IPS-15b (cell line): Measurements from ENCODE around the gene RHOXF1.
"Not testable (repeated sequence)": the region's sequence is repeated elsewhere in the genome, so short reads cannot be mapped to it uniquely, and the experiment has no call there.

Source experiments
- H3K27me3 ChIP-seq: one replicate; pipeline ENCODE4 v1.6.1; 2013; ENCODE audit warnings: low read length; ENCODE audit not compliant: control insufficient read depth, insufficient read depth
- H3K36me3 ChIP-seq: one replicate; pipeline ENCODE4 v1.6.1; 2013; ENCODE audit warnings: low read length; ENCODE audit not compliant: control insufficient read depth, insufficient read depth
- H3K4me1 ChIP-seq: one replicate; pipeline ENCODE4 v1.6.1; 2013; ENCODE audit warnings: mild to moderate bottlenecking, low read length; ENCODE audit not compliant: control insufficient read depth, insufficient read depth
- H3K4me3 ChIP-seq: one replicate; pipeline ENCODE4 v1.5.1; 2013; ENCODE audit warnings: low read depth, low read length
- H3K9ac ChIP-seq: one replicate; pipeline ENCODE4 v1.6.1; 2013; ENCODE audit warnings: low read depth, mild to moderate bottlenecking, low read length
- H3K9me3 ChIP-seq: one replicate; pipeline ENCODE4 v1.6.1; 2013; ENCODE audit warnings: mild to moderate bottlenecking, low read length; ENCODE audit not compliant: control insufficient read depth, insufficient read depth

RHOXF1 gene

GRCh38 chrX:120136128-120136527 is 20.4 kb upstream of the RHOXF1 start:
- no peaks in the 10 kb centered on the region for H3K9me3 ChIP-seq
- H3K9ac ChIP-seq: no peak overlapping the region
- peaks cover 10% of the 10 kb centered on the region for H3K4me1 ChIP-seq
- no peak overlapping the region for H3K4me3 ChIP-seq
- H3K36me3 ChIP-seq: no peaks in the 10 kb centered on the region
- no peaks in the 10 kb centered on the region for H3K27me3 ChIP-seq

GRCh38 chrX:120128306-120128846 is 12.7 kb upstream of the RHOXF1 start:
- not testable (repeated sequence) for H3K9ac ChIP-seq, H3K36me3 ChIP-seq, H3K9me3 ChIP-seq, H3K4me1 ChIP-seq, H3K27me3 ChIP-seq, H3K4me3 ChIP-seq

GRCh38 chrX:120125444-120125843 is 9.7 kb upstream of the RHOXF1 start:
- H3K9ac ChIP-seq: no peak overlapping the region
- no peaks in the 10 kb centered on the region for H3K27me3 ChIP-seq
- no peaks in the 10 kb centered on the region for H3K36me3 ChIP-seq
- H3K4me1 ChIP-seq: peaks cover 3% of the 10 kb centered on the region
- H3K4me3 ChIP-seq: no peak overlapping the region
- no peaks in the 10 kb centered on the region for H3K9me3 ChIP-seq

- Histone ChIP-seq H3K36me3 (no peaks in the 10 kb centered on the region), H3K27me3 (no peaks in the 10 kb centered on the region), H3K4me3 (no peak overlapping the region), H3K4me1 (no peaks in the 10 kb centered on the region), H3K9me3 (no peaks in the 10 kb centered on the region), H3K9ac (no peak overlapping the region)
These were observed 4.5 kb upstream of the RHOXF1 start for GRCh38 chrX:120120223-120120622.

- peaks cover 2% of the 10 kb centered on the region for H3K9me3 ChIP-seq
These were observed 4.1 kb downstream of the RHOXF1 start for GRCh38 chrX:120111611-120112010.

GRCh38 chrX:120109378-120109777 is 6.3 kb downstream of the RHOXF1 start:
- H3K9ac ChIP-seq: no peak overlapping the region
- no peaks in the 10 kb centered on the region for H3K27me3 ChIP-seq
- no peaks in the 10 kb centered on the region for H3K9me3 ChIP-seq
- no peak overlapping the region for H3K4me3 ChIP-seq
- H3K36me3 ChIP-seq: no peaks in the 10 kb centered on the region
- no peaks in the 10 kb centered on the region for H3K4me1 ChIP-seq

More at GRCh38 chrX:120111611-120112010, 4.1 kb downstream of the RHOXF1 start:
- Histone ChIP-seq H3K27me3 (no peaks in the 10 kb centered on the region), H3K9ac (no peak overlapping the region), H3K36me3 (no peaks in the 10 kb centered on the region), H3K4me3 (no peak overlapping the region), H3K4me1 (no peaks in the 10 kb centered on the region)

GRCh38 chrX:120104707-120105106 is 11.0 kb downstream of the RHOXF1 start:
- not testable (repeated sequence) for H3K4me3 ChIP-seq, H3K9me3 ChIP-seq, H3K27me3 ChIP-seq, H3K36me3 ChIP-seq, H3K9ac ChIP-seq, H3K4me1 ChIP-seq

GRCh38 chrX:120101057-120101456 is 14.7 kb downstream of the RHOXF1 start:
- not testable (repeated sequence) for H3K4me3 ChIP-seq, H3K36me3 ChIP-seq, H3K9me3 ChIP-seq, H3K27me3 ChIP-seq, H3K9ac ChIP-seq, H3K4me1 ChIP-seq

GRCh38 chrX:120090208-120090607 is 25.5 kb downstream of the RHOXF1 start:
- H3K36me3 ChIP-seq: no peaks in the 10 kb centered on the region
- no peak overlapping the region for H3K9ac ChIP-seq
- no peak overlapping the region for H3K4me3 ChIP-seq
- no peaks in the 10 kb centered on the region for H3K27me3 ChIP-seq
- H3K4me1 ChIP-seq: no peaks in the 10 kb centered on the region
- peaks cover 3% of the 10 kb centered on the region for H3K9me3 ChIP-seq

- no peaks in the 10 kb centered on the region for H3K36me3 ChIP-seq
- no peaks in the 10 kb centered on the region for H3K27me3 ChIP-seq
- no peak overlapping the region for H3K4me3 ChIP-seq
- no peaks in the 10 kb centered on the region for H3K9me3 ChIP-seq
- H3K9ac ChIP-seq: no peak overlapping the region
- no peaks in the 10 kb centered on the region for H3K4me1 ChIP-seq
These were observed 28.3 kb downstream of the RHOXF1 start for GRCh38 chrX:120087289-120088017.

- not testable (repeated sequence) for H3K4me1 ChIP-seq, H3K9me3 ChIP-seq, H3K27me3 ChIP-seq, H3K4me3 ChIP-seq, H3K36me3 ChIP-seq, H3K9ac ChIP-seq
These were observed 30.0 kb downstream of the RHOXF1 start for GRCh38 chrX:120085553-120086185.

GRCh38 chrX:120077590-120077989 is 38.1 kb downstream of the RHOXF1 start, which contains the start of gene RHOXF2B:
TSS of gene RHOXF2B (minus strand) at chrX:120077690. CDS start at chrX:120077552, 138 bp downstream.
- H3K27me3 ChIP-seq, H3K4me3 ChIP-seq, H3K9me3 ChIP-seq: not testable (repeated sequence)

More at GRCh38 chrX:120077590-120077989, 38.1 kb downstream of the RHOXF1 start, which contains the start of gene RHOXF2B:
- not testable (repeated sequence) for H3K9ac ChIP-seq, H3K4me1 ChIP-seq, H3K36me3 ChIP-seq
